Measurements from ENCODE around the gene PKN1. TPM values are rescaled to one million over a fixed set of nuclear protein-coding genes. Genes with fewer than 3 reads are reported as not detected.
A peak's percentile ranks its signal among the peaks of the same experiment; 100 is the strongest.

PKN1 gene
- total and polyA plus RNA-seq, 9 of the 15 experiments (the other 6 are each of a cell fraction or from before 2014, with no cell fraction given) = 0.30 to 228 (median 77.5) TPM

GRCh38 chr19:14385492-14385891, 47.6 kb upstream of the PKN1 start:
- POLR2A ChIA-PET = no interaction called here
- Histone ChIP-seq H3K27me3 (ENCODE audit: control insufficient read depth in 2 of 2, insufficient read depth in 2 of 2, low read length in 2 of 2) (no peaks in the 10 kb centered on the region), H3K36me3 (ENCODE audit: control insufficient read depth, insufficient read depth, low read length) (peaks cover 13% of the 10 kb centered on the region; the same call in 2 of the 3 replicates), H3K9ac (ENCODE audit: insufficient read depth in 1 of 2, low read depth in 2 of 2, low read length in 2 of 2) (peak overlapping the region; percentile 53 to 85; a peak in 3 of 4 replicates), H3K4me1 (replicated peaks in 1 of 2; ENCODE audit: control insufficient read depth in 2 of 2, insufficient read depth in 2 of 2, low read length in 2 of 2) (peaks cover 21 to 52% of the 10 kb centered on the region in 2 experiments), H3K79me2 (ENCODE audit: control insufficient read depth, insufficient read depth, low read length) (peaks cover 59% of the 10 kb centered on the region), H2AFZ (ENCODE audit: low read depth, low read length) (0 out of 2 replicates have a peak overlapping the region, but pooled peaks have one; percentile 49), H3K4me3 (peak overlapping the region; percentile 11; the same call in 1 of the 2 replicates), H3K27ac (ENCODE audit: extremely low read depth, low read depth, low read length) (peak overlapping the region; percentile 91), H3K9me3 (replicated peaks; ENCODE audit: control insufficient read depth, insufficient read depth, low read depth, low read length) (no peaks in the 10 kb centered on the region), H3K4me2 (ENCODE audit: insufficient read depth, low read length) (peak overlapping the region; percentile 60), H4K20me1 (replicated peaks; ENCODE audit: control insufficient read depth, insufficient read depth, low read length) (0 out of 2 replicates have a peak, but pooled peaks cover 5% of the 10 kb centered on the region), H3K9me1 (ENCODE audit: control insufficient read depth, insufficient read depth, low read length) (no peaks in the 10 kb centered on the region)
- intact Hi-C loops (cut with micrococcal nuclease) (loop anchor here (2.0 kb wide), 1 partner anchor 23 kb away; no protein-coding TSS in a partner anchor), in situ Hi-C loops (cut with MboI) (no loop called here)
- DNase-seq (ENCODE audit: extremely low read depth in 1 of 4, low spot score in 3 of 4) (peak in 3 of 4 experiments; percentile 11 to 14 (median 12)), ATAC-seq (no peak), FAIRE-seq (no peak)
- WGBS (ENCODE audit: insufficient coverage, low coverage, missing lambda C conversion rate) = 37% methylated on average over 8 of the region's 11 CpGs
- no TSS peak for BruUV-seq (replicated peaks)
- CTCF ChIA-PET (ENCODE audit: low intra/inter-chr PET ratio) = interaction anchor here (0.6 kb wide), 1 partner anchor 482 kb away, joined by 3 read pairs; no protein-coding TSS in a partner anchor
- TF ChIP-seq ZNF280B (CRISPR knock-in tag; IDR thresholded peaks at IDR 0.05) (no peak), ZNF561 (CRISPR knock-in tag; conservative IDR thresholded peaks at IDR 0.05) (no peak), ETV1 (tag; conservative IDR thresholded peaks at IDR 0.05; ENCODE audit: low read depth) (no peak), KDM4B (IDR thresholded peaks at IDR 0.05; ENCODE audit: borderline replicate concordance in 2 of 2, low read depth in 1 of 2) (no peak), ZNF592 (IDR thresholded peaks at IDR 0.05) (peak; percentile 67; the same call in 1 of the 2 replicates), NFIC (IDR thresholded peaks at IDR 0.05) (peak; percentile 8; the same call in 1 of the 2 replicates)
- TF ChIP-seq, protein P1, sequence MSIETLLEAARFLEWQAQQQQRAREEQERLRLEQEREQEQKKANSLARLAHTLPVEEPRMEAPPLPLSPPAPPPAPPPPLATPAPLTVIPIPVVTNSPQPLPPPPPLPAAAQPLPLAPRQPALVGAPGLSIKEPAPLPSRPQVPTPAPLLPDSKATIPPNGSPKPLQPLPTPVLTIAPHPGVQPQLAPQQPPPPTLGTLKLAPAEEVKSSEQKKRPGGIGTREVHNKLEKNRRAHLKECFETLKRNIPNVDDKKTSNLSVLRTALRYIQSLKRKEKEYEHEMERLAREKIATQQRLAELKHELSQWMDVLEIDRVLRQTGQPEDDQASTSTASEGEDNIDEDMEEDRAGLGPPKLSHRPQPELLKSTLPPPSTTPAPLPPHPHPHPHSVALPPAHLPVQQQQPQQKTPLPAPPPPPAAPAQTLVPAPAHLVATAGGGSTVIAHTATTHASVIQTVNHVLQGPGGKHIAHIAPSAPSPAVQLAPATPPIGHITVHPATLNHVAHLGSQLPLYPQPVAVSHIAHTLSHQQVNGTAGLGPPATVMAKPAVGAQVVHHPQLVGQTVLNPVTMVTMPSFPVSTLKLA (conservative IDR thresholded peaks at IDR 0.05) = peak in 1 of 2 experiments; percentile 49; a peak in 2 of 4 replicates
- TF ChIP-seq, protein P2, sequence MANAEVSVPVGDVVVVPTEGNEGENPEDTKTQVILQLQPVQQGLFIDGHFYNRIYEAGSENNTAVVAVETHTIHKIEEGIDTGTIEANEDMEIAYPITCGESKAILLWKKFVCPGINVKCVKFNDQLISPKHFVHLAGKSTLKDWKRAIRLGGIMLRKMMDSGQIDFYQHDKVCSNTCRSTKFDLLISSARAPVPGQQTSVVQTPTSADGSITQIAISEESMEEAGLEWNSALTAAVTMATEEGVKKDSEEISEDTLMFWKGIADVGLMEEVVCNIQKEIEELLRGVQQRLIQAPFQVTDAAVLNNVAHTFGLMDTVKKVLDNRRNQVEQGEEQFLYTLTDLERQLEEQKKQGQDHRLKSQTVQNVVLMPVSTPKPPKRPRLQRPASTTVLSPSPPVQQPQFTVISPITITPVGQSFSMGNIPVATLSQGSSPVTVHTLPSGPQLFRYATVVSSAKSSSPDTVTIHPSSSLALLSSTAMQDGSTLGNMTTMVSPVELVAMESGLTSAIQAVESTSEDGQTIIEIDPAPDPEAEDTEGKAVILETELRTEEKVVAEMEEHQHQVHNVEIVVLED (CRISPR knock-in tag; IDR thresholded peaks at IDR 0.05) = no peak
- TF ChIP-seq, protein P3, sequence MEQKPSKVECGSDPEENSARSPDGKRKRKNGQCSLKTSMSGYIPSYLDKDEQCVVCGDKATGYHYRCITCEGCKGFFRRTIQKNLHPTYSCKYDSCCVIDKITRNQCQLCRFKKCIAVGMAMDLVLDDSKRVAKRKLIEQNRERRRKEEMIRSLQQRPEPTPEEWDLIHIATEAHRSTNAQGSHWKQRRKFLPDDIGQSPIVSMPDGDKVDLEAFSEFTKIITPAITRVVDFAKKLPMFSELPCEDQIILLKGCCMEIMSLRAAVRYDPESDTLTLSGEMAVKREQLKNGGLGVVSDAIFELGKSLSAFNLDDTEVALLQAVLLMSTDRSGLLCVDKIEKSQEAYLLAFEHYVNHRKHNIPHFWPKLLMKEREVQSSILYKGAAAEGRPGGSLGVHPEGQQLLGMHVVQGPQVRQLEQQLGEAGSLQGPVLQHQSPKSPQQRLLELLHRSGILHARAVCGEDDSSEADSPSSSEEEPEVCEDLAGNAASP (IDR thresholded peaks at IDR 0.05) = no peak
